ENCODE data around the gene SLC9A1. TPM values are rescaled to one million over a fixed set of nuclear protein-coding genes. Genes with fewer than 3 reads are reported as not detected.

SLC9A1 gene
- total RNA-seq, 1 donor from 2014 or later: 21.9 TPM

GRCh38 chr1:27102134-27102706, 52.7 kb downstream of the SLC9A1 start:
- no peak overlapping the region for H3K4me3 ChIP-seq (ENCODE audit: low read depth, low read length)
- DNase-seq (ENCODE audit: low read depth): no peak
- TF ChIP-seq CTCF (conservative IDR thresholded peaks at IDR 0.05; ENCODE audit: low read depth, low read length): no peak

- no peak for TF ChIP-seq CTCF (conservative IDR thresholded peaks at IDR 0.05; ENCODE audit: low read depth, low read length)
- H3K4me3 ChIP-seq (ENCODE audit: low read depth, low read length): no peak overlapping the region
- DNase-seq (ENCODE audit: low read depth): no peak
Measured at GRCh38 chr1:27101696-27102095, 53.2 kb downstream of the SLC9A1 start.

GRCh38 chr1:27101054-27101491, 53.9 kb downstream of the SLC9A1 start:
- no peak for TF ChIP-seq CTCF (conservative IDR thresholded peaks at IDR 0.05; ENCODE audit: low read depth, low read length)
- no peak overlapping the region for H3K4me3 ChIP-seq (ENCODE audit: low read depth, low read length)
- DNase-seq (ENCODE audit: low read depth): no peak

GRCh38 chr1:27100335-27101053, 54.4 kb downstream of the SLC9A1 start:
- H3K4me3 ChIP-seq (ENCODE audit: low read depth, low read length): no peak overlapping the region
- no peak for DNase-seq (ENCODE audit: low read depth)
- TF ChIP-seq CTCF (conservative IDR thresholded peaks at IDR 0.05; ENCODE audit: low read depth, low read length): no peak

- DNase-seq (ENCODE audit: low read depth): no peak
- no peak overlapping the region for H3K4me3 ChIP-seq (ENCODE audit: low read depth, low read length)
- no peak for TF ChIP-seq CTCF (conservative IDR thresholded peaks at IDR 0.05; ENCODE audit: low read depth, low read length)
Measured at GRCh38 chr1:27099587-27100334, 55.2 kb downstream of the SLC9A1 start.

GRCh38 chr1:27099135-27099586, 55.8 kb downstream of the SLC9A1 start:
- TF ChIP-seq CTCF (conservative IDR thresholded peaks at IDR 0.05; ENCODE audit: low read depth, low read length): no peak
- H3K4me3 ChIP-seq (ENCODE audit: low read depth, low read length): no peak overlapping the region
- DNase-seq (ENCODE audit: low read depth): no peak
